Loucy (cell line): Measurements from ENCODE around the gene SLC10A3.

Source experiments
- H2AFZ ChIP-seq: fragments of 200-600 bp; sonication (generic); 2 replicates; pipeline ENCODE4 v1.6.0; 2016; ENCODE audit warnings: antibody characterized with exemption, mild to moderate bottlenecking, low read length, moderate library complexity
- H3F3A ChIP-seq: fragments of 200-600 bp; 2 replicates; pipeline ENCODE4 v1.6.0; 2016; ENCODE audit warnings: antibody characterized with exemption, low read depth, mild to moderate bottlenecking
- H3K27me3 ChIP-seq: fragments of 200-600 bp; sonication (generic); 2 replicates; pipeline ENCODE4 v1.6.1; 2014; ENCODE audit warnings: low read length, mild to moderate bottlenecking; ENCODE audit not compliant: insufficient read depth, poor library complexity, severe bottlenecking
- H3K36me3 ChIP-seq: fragments of 200-600 bp; sonication (generic); 2 replicates; pipeline ENCODE4 v1.6.1; 2016; ENCODE audit warnings: low read length; ENCODE audit not compliant: insufficient read depth
- H3K4me1 ChIP-seq: fragments of 200-600 bp; sonication (generic); 2 replicates; pipeline ENCODE4 v1.5.1; 2014; ENCODE audit warnings: low read length, mild to moderate bottlenecking; ENCODE audit not compliant: insufficient read depth, poor library complexity, severe bottlenecking
- H3K4me2 ChIP-seq: fragments of 200-600 bp; sonication (generic); 2 replicates; pipeline ENCODE4 v1.6.0; 2014; ENCODE audit warnings: antibody characterized with exemption, low read length, low read depth, mild to moderate bottlenecking; ENCODE audit not compliant: poor library complexity, severe bottlenecking
- H3K4me3 ChIP-seq: fragments of 200-600 bp; sonication (generic); 2 replicates; pipeline ENCODE4 v1.5.1; 2014; ENCODE audit warnings: low read length, mild to moderate bottlenecking, mixed read lengths; ENCODE audit not compliant: poor library complexity, severe bottlenecking
- H3K79me2 ChIP-seq: fragments of 200-600 bp; sonication (generic); 2 replicates; pipeline ENCODE4 v1.6.1; 2014; ENCODE audit warnings: low read length; ENCODE audit not compliant: insufficient read depth
- H3K9ac ChIP-seq: fragments of 200-600 bp; sonication (generic); 2 replicates; pipeline ENCODE4 v1.6.0; 2014; ENCODE audit warnings: mild to moderate bottlenecking, low read depth, low read length, moderate library complexity; ENCODE audit not compliant: poor library complexity, severe bottlenecking
- H3K9me2 ChIP-seq: fragments of 200-600 bp; sonication (generic); replicated peaks from 2 replicates; pipeline ENCODE4 v1.6.1; 2016; ENCODE audit warnings: low read depth, low read length, mixed read lengths
- H3K9me3 ChIP-seq: fragments of 200-600 bp; sonication (generic); 2 replicates; pipeline ENCODE4 v1.6.1; 2014; ENCODE audit warnings: mild to moderate bottlenecking, antibody characterized with exemption, low read length, low read depth; ENCODE audit not compliant: insufficient read depth
- H4K20me1 ChIP-seq: fragments of 200-600 bp; sonication (generic); 2 replicates; pipeline ENCODE4 v1.6.0; 2014; ENCODE audit warnings: antibody characterized with exemption, low read length, mild to moderate bottlenecking; ENCODE audit not compliant: insufficient read depth, poor library complexity, severe bottlenecking
- EZH2phosphoT487 ChIP-seq: fragments of 200-600 bp; IDR thresholded peaks from 2 replicates; pipeline ENCODE4 v1.6.1; 2018; ENCODE audit warnings: antibody characterized with exemption, mild to moderate bottlenecking, moderate library complexity, borderline replicate concordance
- TF ChIP-seq, protein P1 (sequence below): fragments of 200-600 bp; sonication (generic); conservative IDR thresholded peaks from 2 replicates; pipeline ENCODE4 v1.5.1; 2014; ENCODE audit warnings: mild to moderate bottlenecking, antibody characterized with exemption, low read length

Gene SLC10A3

DNA sequence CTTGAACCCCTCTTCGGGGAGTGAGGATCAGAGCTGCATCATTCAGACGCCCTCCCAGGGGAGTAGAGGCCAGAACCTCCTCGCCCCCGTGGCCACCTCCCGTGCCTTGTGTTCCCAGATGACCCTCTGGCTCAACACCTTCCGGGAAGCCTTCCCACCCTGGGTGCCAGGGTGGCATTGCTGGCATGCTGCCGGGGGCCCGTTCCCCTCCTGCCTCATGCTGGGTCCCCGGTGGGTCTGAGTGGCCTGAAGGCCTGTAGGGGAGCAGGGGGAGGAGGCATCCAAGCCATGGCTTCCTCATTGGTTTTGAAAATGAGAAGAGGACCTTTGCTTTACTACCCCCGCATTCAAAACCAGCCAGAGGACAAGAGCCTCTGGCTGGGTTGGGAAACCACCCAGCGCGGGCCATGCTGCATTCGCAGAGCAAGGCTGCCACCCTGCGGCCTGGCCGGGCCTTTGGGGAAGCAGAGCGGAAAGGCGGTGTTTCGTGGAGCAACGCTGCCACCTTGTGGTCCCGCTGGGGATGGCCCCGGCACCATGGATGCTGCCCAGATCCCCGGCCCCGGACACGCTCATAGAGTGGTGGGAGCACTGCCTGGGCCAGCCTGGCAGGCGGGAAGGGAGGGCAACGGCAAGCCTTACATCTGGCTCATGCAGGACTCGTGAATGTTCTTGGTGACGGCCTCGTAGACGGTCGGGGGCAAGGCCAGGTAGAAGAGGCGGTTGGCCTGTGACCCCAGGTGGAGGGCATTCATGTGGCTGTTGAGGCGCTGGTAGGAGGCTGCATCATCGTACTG lies 44.3 kb upstream of the SLC10A3 start:
- H3K9me2 ChIP-seq = no peaks in the 10 kb centered on the region
- no peaks in the 10 kb centered on the region for H4K20me1 ChIP-seq
- no peaks in the 10 kb centered on the region for H3F3A ChIP-seq
- H3K4me2 ChIP-seq = no peak overlapping the region
- no peak overlapping the region for H3K4me3 ChIP-seq
- TF ChIP-seq, protein P1, sequence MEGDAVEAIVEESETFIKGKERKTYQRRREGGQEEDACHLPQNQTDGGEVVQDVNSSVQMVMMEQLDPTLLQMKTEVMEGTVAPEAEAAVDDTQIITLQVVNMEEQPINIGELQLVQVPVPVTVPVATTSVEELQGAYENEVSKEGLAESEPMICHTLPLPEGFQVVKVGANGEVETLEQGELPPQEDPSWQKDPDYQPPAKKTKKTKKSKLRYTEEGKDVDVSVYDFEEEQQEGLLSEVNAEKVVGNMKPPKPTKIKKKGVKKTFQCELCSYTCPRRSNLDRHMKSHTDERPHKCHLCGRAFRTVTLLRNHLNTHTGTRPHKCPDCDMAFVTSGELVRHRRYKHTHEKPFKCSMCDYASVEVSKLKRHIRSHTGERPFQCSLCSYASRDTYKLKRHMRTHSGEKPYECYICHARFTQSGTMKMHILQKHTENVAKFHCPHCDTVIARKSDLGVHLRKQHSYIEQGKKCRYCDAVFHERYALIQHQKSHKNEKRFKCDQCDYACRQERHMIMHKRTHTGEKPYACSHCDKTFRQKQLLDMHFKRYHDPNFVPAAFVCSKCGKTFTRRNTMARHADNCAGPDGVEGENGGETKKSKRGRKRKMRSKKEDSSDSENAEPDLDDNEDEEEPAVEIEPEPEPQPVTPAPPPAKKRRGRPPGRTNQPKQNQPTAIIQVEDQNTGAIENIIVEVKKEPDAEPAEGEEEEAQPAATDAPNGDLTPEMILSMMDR = peak; percentile 86
- no peak for TF ChIP-seq EZH2phosphoT487
- H2AFZ ChIP-seq = no peak overlapping the region
- no peaks in the 10 kb centered on the region for H3K9me3 ChIP-seq
- peaks cover 31% of the 10 kb centered on the region; the same call in 1 of the 2 replicates for H3K36me3 ChIP-seq
- H3K9ac ChIP-seq = no peak overlapping the region
- H3K27me3 ChIP-seq = no peaks in the 10 kb centered on the region
- no peaks in the 10 kb centered on the region for H3K4me1 ChIP-seq
- H3K79me2 ChIP-seq = no peaks in the 10 kb centered on the region

DNA sequence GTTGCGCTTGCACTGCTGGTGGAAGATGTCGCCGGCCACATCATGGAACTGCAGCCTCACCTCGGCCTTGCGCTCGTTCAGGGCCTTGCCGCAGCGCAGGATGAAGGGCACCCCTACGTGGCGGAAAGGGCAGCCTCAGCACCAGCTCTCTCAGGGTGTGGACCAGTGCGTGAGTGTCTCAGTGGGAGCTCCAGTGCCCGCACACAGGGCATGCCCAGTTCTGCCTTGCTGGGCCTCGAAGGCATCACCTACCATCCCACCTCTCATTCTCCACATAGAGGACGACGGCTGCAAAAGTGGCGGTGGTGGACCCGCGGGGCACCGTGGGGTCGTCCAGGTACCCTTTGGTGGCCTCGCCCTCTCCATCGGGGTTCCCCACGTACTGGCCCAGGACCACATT lies 42.3 kb upstream of the SLC10A3 start:
- Histone ChIP-seq H3K79me2 (no peaks in the 10 kb centered on the region), H3K4me3 (no peak overlapping the region), H2AFZ (no peak overlapping the region), H3K9me3 (no peaks in the 10 kb centered on the region), H3K36me3 (peaks cover 31% of the 10 kb centered on the region; the same call in 1 of the 2 replicates), H4K20me1 (no peaks in the 10 kb centered on the region), H3K27me3 (no peaks in the 10 kb centered on the region), H3K4me2 (no peak overlapping the region), H3F3A (no peaks in the 10 kb centered on the region), H3K9me2 (no peaks in the 10 kb centered on the region), H3K4me1 (no peaks in the 10 kb centered on the region), H3K9ac (no peak overlapping the region)
- TF ChIP-seq, protein P1 = no peak
- TF ChIP-seq EZH2phosphoT487 = no peak

DNA sequence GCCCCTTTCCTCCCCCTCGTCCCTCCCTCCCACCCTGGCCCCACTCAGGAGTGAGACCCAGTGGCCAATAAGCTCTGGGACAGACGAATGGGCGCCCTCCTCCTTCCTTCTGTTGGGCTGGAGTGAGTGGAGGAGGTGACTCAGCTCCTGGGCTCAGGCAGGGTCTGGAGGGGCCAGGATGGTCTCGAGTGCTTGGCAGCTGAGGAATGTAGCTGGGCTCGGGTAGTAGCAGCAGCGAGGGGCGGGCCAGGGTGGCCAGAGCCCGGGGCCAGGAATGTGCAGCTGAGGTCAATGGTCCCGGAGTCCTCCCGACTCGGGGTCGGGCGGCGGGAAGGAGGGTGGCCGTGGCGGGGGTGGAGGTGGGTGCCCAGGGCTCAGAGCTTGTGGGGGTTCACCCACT lies 41.2 kb upstream of the SLC10A3 start:
- no peak overlapping the region for H3K9ac ChIP-seq
- H3K4me1 ChIP-seq = peaks cover 6% of the 10 kb centered on the region
- no peak overlapping the region for H3K4me3 ChIP-seq
- no peaks in the 10 kb centered on the region for H3K79me2 ChIP-seq
- peaks cover 31% of the 10 kb centered on the region; the same call in 1 of the 2 replicates for H3K36me3 ChIP-seq
- H3K27me3 ChIP-seq = no peaks in the 10 kb centered on the region
- no peaks in the 10 kb centered on the region for H3K9me2 ChIP-seq
- H2AFZ ChIP-seq = no peak overlapping the region
- no peaks in the 10 kb centered on the region for H3K9me3 ChIP-seq
- H4K20me1 ChIP-seq = no peaks in the 10 kb centered on the region
- no peak overlapping the region for H3K4me2 ChIP-seq
- no peak for TF ChIP-seq EZH2phosphoT487
- TF ChIP-seq, protein P1 = no peak
- H3F3A ChIP-seq = no peaks in the 10 kb centered on the region
